GM12878 (cell line): ENCODE measurements around the gene VSIG10. TPM values are rescaled to one million over a fixed set of nuclear protein-coding genes. Genes with fewer than 3 reads are reported as not detected.

Experiments
- IKZF1 ChIP-seq: fragments of 450-650 bp; conservative IDR thresholded peaks from 2 replicates; pipeline ENCODE4 v1.6.1; 2017; ENCODE audit warnings: antibody characterized with exemption, mild to moderate bottlenecking
- IKZF2 ChIP-seq, 2 experiments: fragments of 450-650 bp; IDR thresholded peaks; 2 replicates each; pipeline ENCODE4 v1.6.1; 2017; ENCODE audit warnings: mild to moderate bottlenecking in 2 of 2, moderate library complexity in 2 of 2
- PML ChIP-seq: IDR thresholded peaks from 2 replicates; pipeline ENCODE4 v1.6.1; 2012; ENCODE audit warnings: low read length, inconsistent platforms
- SPI1 ChIP-seq: IDR thresholded peaks from 2 replicates; pipeline ENCODE4 v1.6.1; 2011; ENCODE audit warnings: low read depth, mild to moderate bottlenecking, low read length, moderate library complexity, borderline replicate concordance; ENCODE audit not compliant: insufficient read depth
- ZNF384 ChIP-seq: IDR thresholded peaks from 2 replicates; pipeline ENCODE4 v1.6.1; 2012; ENCODE audit warnings: low read depth, mild to moderate bottlenecking, low read length, improper control_type of control experiment, borderline replicate concordance
- polyA plus RNA-seq, 11 experiments: library from polyadenylated mRNA; depleted of rRNA in 4 of 11; unstranded in 6 of 11; stranded (reverse) in 5 of 11; fragments of >200 nt; fragmentation: Nextera tagmentation in 4 of 11; fragmentation: Illumina TruSeq in 1 of 11; extraction: Ambion mirVana in 4 of 11; extraction: Trizol in 1 of 11; gene quantifications; 1 replicate in 1 of 11; 2 replicates in 10 of 11; pipeline versions ENCODE4 v1.2.1 to v1.2.3, GENCODE V29; 2011 to 2016; ENCODE audit warnings: inconsistent platforms in 2 of 11, missing spikeins in 2 of 11, low read depth in 1 of 11
- total RNA-seq, 4 experiments: library from RNA; depleted of rRNA in 3 of 4; stranded (reverse); fragments of >200 nt in 3 of 4; fragmentation: Illumina TruSeq in 1 of 4; extraction: Trizol in 1 of 4; gene quantifications; 2 replicates each; pipeline versions ENCODE4 v1.2.1 to v1.2.3, GENCODE V29; 2013 to 2021
- TF ChIP-seq, protein P1 (sequence below): fragments of 450-650 bp; IDR thresholded peaks from 2 replicates; pipeline ENCODE4 v1.6.1; 2017; ENCODE audit warnings: mild to moderate bottlenecking, moderate library complexity

The VSIG10 gene
- total and polyA plus RNA-seq, 10 of the 15 experiments (the other 5 are each of a cell fraction or from before 2014, with no cell fraction given): 3.4 to 10.2 (median 5.8) TPM

- TF ChIP-seq, protein P1, sequence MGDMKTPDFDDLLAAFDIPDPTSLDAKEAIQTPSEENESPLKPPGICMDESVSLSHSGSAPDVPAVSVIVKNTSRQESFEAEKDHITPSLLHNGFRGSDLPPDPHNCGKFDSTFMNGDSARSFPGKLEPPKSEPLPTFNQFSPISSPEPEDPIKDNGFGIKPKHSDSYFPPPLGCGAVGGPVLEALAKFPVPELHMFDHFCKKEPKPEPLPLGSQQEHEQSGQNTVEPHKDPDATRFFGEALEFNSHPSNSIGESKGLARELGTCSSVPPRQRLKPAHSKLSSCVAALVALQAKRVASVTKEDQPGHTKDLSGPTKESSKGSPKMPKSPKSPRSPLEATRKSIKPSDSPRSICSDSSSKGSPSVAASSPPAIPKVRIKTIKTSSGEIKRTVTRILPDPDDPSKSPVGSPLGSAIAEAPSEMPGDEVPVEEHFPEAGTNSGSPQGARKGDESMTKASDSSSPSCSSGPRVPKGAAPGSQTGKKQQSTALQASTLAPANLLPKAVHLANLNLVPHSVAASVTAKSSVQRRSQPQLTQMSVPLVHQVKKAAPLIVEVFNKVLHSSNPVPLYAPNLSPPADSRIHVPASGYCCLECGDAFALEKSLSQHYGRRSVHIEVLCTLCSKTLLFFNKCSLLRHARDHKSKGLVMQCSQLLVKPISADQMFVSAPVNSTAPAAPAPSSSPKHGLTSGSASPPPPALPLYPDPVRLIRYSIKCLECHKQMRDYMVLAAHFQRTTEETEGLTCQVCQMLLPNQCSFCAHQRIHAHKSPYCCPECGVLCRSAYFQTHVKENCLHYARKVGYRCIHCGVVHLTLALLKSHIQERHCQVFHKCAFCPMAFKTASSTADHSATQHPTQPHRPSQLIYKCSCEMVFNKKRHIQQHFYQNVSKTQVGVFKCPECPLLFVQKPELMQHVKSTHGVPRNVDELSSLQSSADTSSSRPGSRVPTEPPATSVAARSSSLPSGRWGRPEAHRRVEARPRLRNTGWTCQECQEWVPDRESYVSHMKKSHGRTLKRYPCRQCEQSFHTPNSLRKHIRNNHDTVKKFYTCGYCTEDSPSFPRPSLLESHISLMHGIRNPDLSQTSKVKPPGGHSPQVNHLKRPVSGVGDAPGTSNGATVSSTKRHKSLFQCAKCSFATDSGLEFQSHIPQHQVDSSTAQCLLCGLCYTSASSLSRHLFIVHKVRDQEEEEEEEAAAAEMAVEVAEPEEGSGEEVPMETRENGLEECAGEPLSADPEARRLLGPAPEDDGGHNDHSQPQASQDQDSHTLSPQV: no peak
- TF ChIP-seq IKZF1: 0 out of 2 replicates have a peak, but pooled peaks have one; percentile 27
- peak; percentile 12; the same call in 1 of the 2 replicates for TF ChIP-seq SPI1
- TF ChIP-seq PML: no peak; the same call in none of the 2 replicates
- TF ChIP-seq IKZF2 (IDR thresholded peaks at IDR 0.05): peak in 1 of 2 experiments; percentile 10; a peak in 1 of 4 replicates
- 0 out of 2 replicates have a peak, but pooled peaks have one; percentile 20 for TF ChIP-seq ZNF384
- TF ChIP-seq, all 136 proteins: peak for 13
These were observed 41.7 kb downstream of the VSIG10 start (continued) for GRCh38 chr12:118061873-118062843.
